CD4-positive, alpha-beta T cell (primary cell): Measurements from ENCODE around the gene RPS13. TPM values are rescaled to one million over a fixed set of nuclear protein-coding genes. Genes with fewer than 3 reads are reported as not detected.

Experiments
- ATAC-seq: fragments of 200-7000 bp; cut with Tn5 transposase; one replicate; pipeline ENCODE4 v1.10.0; 2022; ENCODE audit warnings: mild to moderate bottlenecking; ENCODE audit not compliant: poor library complexity
- CTCF ChIA-PET: fragments of 350-600 bp; sonication (Branson Sonifier 250); formaldehyde crosslinking; loops from one replicate; lab custom pipeline; 2021; ENCODE audit warnings: antibody characterized with exemption, inconsistent platforms; lab: Charles Lee
- POLR2A ChIA-PET: fragments of 350-600 bp; sonication (Branson Sonifier 250); formaldehyde crosslinking; loops from one replicate; lab custom pipeline; 2021; ENCODE audit warnings: antibody characterized with exemption, inconsistent platforms; lab: Charles Lee
- DNase-seq, 14 experiments: peaks; one replicate each; pipeline ENCODE4 v3.0.0-alpha.2; 2013 to 2020; ENCODE audit warnings: mixed read lengths in 2 of 14
- H3K27ac ChIP-seq, 2 donors: one replicate each; pipeline versions ENCODE4 v1.5.1 to v1.7.0; 2013; ENCODE audit warnings: low read length in 2 of 2, low read depth in 1 of 2, mild to moderate bottlenecking in 1 of 2
- H3K27me3 ChIP-seq, 2 experiments: 1 replicate in 1 of 2; 2 replicates in 1 of 2; pipeline versions ENCODE4 v1.6.1 to v1.7.0; 2013; ENCODE audit warnings: low read length in 2 of 2, control low read depth in 1 of 2, mild to moderate bottlenecking in 1 of 2, moderate library complexity in 1 of 2; ENCODE audit not compliant: insufficient read depth in 2 of 2, control insufficient read depth in 1 of 2
- H3K36me3 ChIP-seq: one replicate; pipeline ENCODE4 v1.6.1; 2013; ENCODE audit warnings: low read length, control low read depth; ENCODE audit not compliant: insufficient read depth
- H3K4me1 ChIP-seq: one replicate; pipeline ENCODE4 v1.6.1; 2013; ENCODE audit warnings: low read length, control low read depth; ENCODE audit not compliant: insufficient read depth
- H3K4me3 ChIP-seq: one replicate; pipeline ENCODE4 v1.5.1; 2013; ENCODE audit warnings: mild to moderate bottlenecking, low read length, moderate library complexity
- H3K9me3 ChIP-seq, 2 experiments: 1 replicate in 1 of 2; 2 replicates in 1 of 2; pipeline versions ENCODE4 v1.6.1 to v1.7.0; 2013; ENCODE audit warnings: low read length in 2 of 2, mild to moderate bottlenecking in 2 of 2, control low read depth in 1 of 2, moderate library complexity in 1 of 2; ENCODE audit not compliant: control insufficient read depth in 1 of 2, insufficient read depth in 1 of 2
- H3K27ac Mint-ChIP-seq: one replicate; pipeline ENCODE4 v1.8.0; 2020; ENCODE audit warnings: mixed read lengths
- H3K27me3 Mint-ChIP-seq: one replicate; pipeline ENCODE4 v1.8.0; 2021; ENCODE audit warnings: mixed read lengths
- H3K36me3 Mint-ChIP-seq: one replicate; pipeline ENCODE4 v1.8.0; 2021; ENCODE audit warnings: low read depth, mixed read lengths
- H3K4me1 Mint-ChIP-seq: one replicate; pipeline ENCODE4 v1.8.0; 2021; ENCODE audit warnings: low read depth, mixed read lengths
- H3K4me3 Mint-ChIP-seq: one replicate; pipeline ENCODE4 v1.8.0; 2020; ENCODE audit warnings: mild to moderate bottlenecking, mixed read lengths
- H3K9me3 Mint-ChIP-seq: one replicate; pipeline ENCODE4 v1.8.0; 2020; ENCODE audit warnings: mixed read lengths
- intact Hi-C, 2 experiments: fragments of 100-400 bp; cut with DNase I in 1 of 2; cut with micrococcal nuclease in 1 of 2; formaldehyde crosslinking; loops; one replicate each; pipeline versions ENCODE4 v1.15.1 to v1.9.0; 2023 to 2025; cut with DNase I, micrococcal nuclease
- total RNA-seq, 174 experiments: library from RNA in 2 of 174; stranded (reverse) in 2 of 174; gene quantifications; one replicate each; pipeline ENCODE4 v1.2.3 and lab custom pipeline; 2021 to 2026
- TF ChIP-seq, protein P1 (sequence below): fragments of 200-600 bp; IDR thresholded peaks from one replicate; pipeline ENCODE4 v1.8.0; 2022; ENCODE audit warnings: antibody characterized with exemption, mild to moderate bottlenecking

Gene RPS13
- total RNA-seq, 2 experiments from 2014 or later = 2,215 to 2,217 TPM

DNA sequence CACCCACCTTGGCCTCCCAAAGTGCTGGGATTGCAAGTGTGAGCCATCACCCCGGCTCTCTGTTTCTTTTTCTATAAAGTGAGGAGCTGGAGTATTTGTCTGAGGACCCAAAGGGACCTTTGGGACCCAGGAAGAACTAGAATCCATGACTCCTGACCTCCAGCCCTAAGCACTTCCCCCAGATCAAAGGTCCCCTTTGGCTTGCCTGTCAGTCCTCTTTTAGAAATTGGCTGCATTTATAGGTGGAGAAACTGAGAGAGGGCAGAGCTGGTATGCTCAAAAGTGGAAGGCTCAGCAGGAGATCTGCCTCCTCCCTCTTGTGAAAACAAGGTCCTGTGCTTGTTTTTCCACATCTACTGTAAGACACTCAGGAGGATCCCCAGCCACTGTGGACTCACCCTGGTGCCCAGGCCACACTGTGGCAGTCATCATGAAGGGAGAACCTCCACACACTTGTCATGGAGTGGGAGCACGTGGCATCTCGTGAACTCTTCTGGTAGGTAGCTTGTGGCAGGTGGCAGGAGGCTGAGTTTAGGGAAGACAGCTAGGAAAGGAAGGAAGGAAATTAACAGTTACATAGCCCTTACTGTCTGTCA is 50.9 kb downstream of the RPS13 start:
- no peak overlapping the region for H3K27ac ChIP-seq
- H3K27me3 ChIP-seq = no peaks in the 10 kb centered on the region
- Mint-ChIP-seq H3K4me1 (no peaks in the 10 kb centered on the region), H3K9me3 (no peaks in the 10 kb centered on the region), H3K4me3 (no peak overlapping the region), H3K36me3 (no peaks in the 10 kb centered on the region), H3K27me3 (no peaks in the 10 kb centered on the region), H3K27ac (no peak overlapping the region)
- no peaks in the 10 kb centered on the region for H3K9me3 ChIP-seq
- H3K4me1 ChIP-seq = no peaks in the 10 kb centered on the region
- intact Hi-C loops = no loop called here
- ATAC-seq (no peak), DNase-seq (no peak)
- TF ChIP-seq, protein P1, sequence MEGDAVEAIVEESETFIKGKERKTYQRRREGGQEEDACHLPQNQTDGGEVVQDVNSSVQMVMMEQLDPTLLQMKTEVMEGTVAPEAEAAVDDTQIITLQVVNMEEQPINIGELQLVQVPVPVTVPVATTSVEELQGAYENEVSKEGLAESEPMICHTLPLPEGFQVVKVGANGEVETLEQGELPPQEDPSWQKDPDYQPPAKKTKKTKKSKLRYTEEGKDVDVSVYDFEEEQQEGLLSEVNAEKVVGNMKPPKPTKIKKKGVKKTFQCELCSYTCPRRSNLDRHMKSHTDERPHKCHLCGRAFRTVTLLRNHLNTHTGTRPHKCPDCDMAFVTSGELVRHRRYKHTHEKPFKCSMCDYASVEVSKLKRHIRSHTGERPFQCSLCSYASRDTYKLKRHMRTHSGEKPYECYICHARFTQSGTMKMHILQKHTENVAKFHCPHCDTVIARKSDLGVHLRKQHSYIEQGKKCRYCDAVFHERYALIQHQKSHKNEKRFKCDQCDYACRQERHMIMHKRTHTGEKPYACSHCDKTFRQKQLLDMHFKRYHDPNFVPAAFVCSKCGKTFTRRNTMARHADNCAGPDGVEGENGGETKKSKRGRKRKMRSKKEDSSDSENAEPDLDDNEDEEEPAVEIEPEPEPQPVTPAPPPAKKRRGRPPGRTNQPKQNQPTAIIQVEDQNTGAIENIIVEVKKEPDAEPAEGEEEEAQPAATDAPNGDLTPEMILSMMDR = no peak
- no peaks in the 10 kb centered on the region for H3K36me3 ChIP-seq
- ChIA-PET POLR2A (no interaction called here), CTCF (no interaction called here)
- H3K4me3 ChIP-seq = no peak overlapping the region

DNA sequence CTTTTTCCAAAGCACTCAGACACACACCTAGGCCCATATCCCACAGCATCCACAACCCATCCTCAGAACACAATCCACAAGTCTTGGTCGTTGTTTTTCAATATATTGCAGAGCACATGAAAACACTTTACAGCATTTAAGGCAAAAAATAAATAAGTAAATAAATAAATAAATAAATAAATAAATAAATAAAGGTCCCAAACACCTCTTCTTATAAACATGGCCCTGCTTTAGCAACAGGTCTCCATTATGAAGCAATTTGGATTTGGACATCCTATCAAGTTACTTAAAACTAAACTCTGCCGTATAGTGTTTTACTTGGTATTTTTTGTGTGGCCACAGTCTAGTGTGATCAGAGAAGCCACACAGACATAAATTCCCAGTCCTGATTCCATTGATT is 52.5 kb downstream of the RPS13 start:
- Mint-ChIP-seq H3K36me3 (no peaks in the 10 kb centered on the region), H3K9me3 (no peaks in the 10 kb centered on the region), H3K4me1 (no peaks in the 10 kb centered on the region), H3K27ac (no peak overlapping the region), H3K4me3 (no peak overlapping the region), H3K27me3 (no peaks in the 10 kb centered on the region)
- H3K4me1 ChIP-seq = no peaks in the 10 kb centered on the region
- H3K27me3 ChIP-seq = no peaks in the 10 kb centered on the region
- intact Hi-C loops = no loop called here
- DNase-seq = no peak
- CTCF ChIA-PET = no interaction called here
- no peak overlapping the region for H3K27ac ChIP-seq
- TF ChIP-seq, protein P1 = no peak
- no peaks in the 10 kb centered on the region for H3K9me3 ChIP-seq
- no peak for ATAC-seq
- no peak overlapping the region for H3K4me3 ChIP-seq
- no peaks in the 10 kb centered on the region for H3K36me3 ChIP-seq
- POLR2A ChIA-PET = no interaction called here

Other genes starting within 250 kb of the RPS13 start
- gene PLEKHA7, start 63.3 kb downstream of the RPS13 start, total RNA-seq = 1 to 10 TPM; 4.5 to 4.8 TPM
- gene PIK3C2A, start 130.3 kb upstream of the RPS13 start, total RNA-seq = 10 to 100 TPM; 39.2 to 43.0 TPM
- 10 to 100 TPM; 65.2 to 73.0 TPM for gene NUCB2, start 199.1 kb upstream of the RPS13 start, total RNA-seq